Right renal cortex interstitium (tissue), 3 donors: ENCODE data around the gene TMEM212. TPM values are rescaled to one million over a fixed set of nuclear protein-coding genes. Genes with fewer than 3 reads are reported as not detected.
"Not testable (repeated sequence)": the region's sequence is repeated elsewhere in the genome, so short reads cannot be mapped to it uniquely, and the experiment has no call there.

Experiments
- DNase-seq, 3 donors: peaks; one replicate each; pipeline ENCODE4 v3.0.0-alpha.2; 2013; ENCODE audit warnings: low read depth in 3 of 3, low spot score in 2 of 3
- polyA plus RNA-seq, 3 donors: library from polyadenylated mRNA; unstranded; fragments of 120-200 nt; gene quantifications; one replicate each; pipeline ENCODE4 v1.2.1, GENCODE V29; 2013; ENCODE audit not compliant: insufficient read length in 3 of 3

Gene TMEM212
- polyA plus RNA-seq, 3 donors = not detected

GRCh38 chr3:171812811-171813210 is 30.3 kb upstream of the TMEM212 start:
- no peak for DNase-seq

GRCh38 chr3:171813278-171813896 is 29.8 kb upstream of the TMEM212 start:
- DNase-seq = no peak

- no peak for DNase-seq
These were observed 29.2 kb upstream of the TMEM212 start for GRCh38 chr3:171813897-171814460.

GRCh38 chr3:171814662-171815061 is 28.5 kb upstream of the TMEM212 start:
- DNase-seq = not testable (repeated sequence)

GRCh38 chr3:171815973-171816595 is 27.1 kb upstream of the TMEM212 start:
- no peak for DNase-seq

GRCh38 chr3:171817074-171817800 is 25.9 kb upstream of the TMEM212 start:
- no peak for DNase-seq

GRCh38 chr3:171821044-171821443 is 22.1 kb upstream of the TMEM212 start:
- no peak for DNase-seq

- no peak for DNase-seq
These were observed 21.3 kb upstream of the TMEM212 start for GRCh38 chr3:171821778-171822358.

GRCh38 chr3:171822431-171823106 is 20.6 kb upstream of the TMEM212 start:
- DNase-seq = no peak

GRCh38 chr3:171824116-171824515 is 19.0 kb upstream of the TMEM212 start:
- no peak for DNase-seq

GRCh38 chr3:171824824-171825221 is 18.3 kb upstream of the TMEM212 start:
- DNase-seq = no peak

GRCh38 chr3:171825222-171825828 is 17.8 kb upstream of the TMEM212 start:
- no peak for DNase-seq

GRCh38 chr3:171827385-171827784 is 15.8 kb upstream of the TMEM212 start:
- DNase-seq = no peak

GRCh38 chr3:171827836-171828458 is 15.2 kb upstream of the TMEM212 start:
- no peak for DNase-seq

- no peak for DNase-seq
These were observed 14.0 kb upstream of the TMEM212 start for GRCh38 chr3:171828902-171829770.

- no peak for DNase-seq
These were observed 13.2 kb upstream of the TMEM212 start for GRCh38 chr3:171829841-171830517.

GRCh38 chr3:171830518-171830875 is 12.7 kb upstream of the TMEM212 start:
- no peak for DNase-seq

- no peak for DNase-seq
These were observed 11.2 kb upstream of the TMEM212 start for GRCh38 chr3:171831936-171832335.
